Endothelial cell of umbilical vein (primary cell): ENCODE measurements around the gene SFMBT2. TPM values are rescaled to one million over a fixed set of nuclear protein-coding genes. Genes with fewer than 3 reads are reported as not detected.

Source experiments
- BruUV-seq: library from RNA; stranded (reverse); fragments of 400-500 nt; replicated peaks from 2 replicates; lab custom pipeline; 2021; lab: Mats Ljungman, UMichigan
- CTCF ChIA-PET: fragments of 300-600, 350-600 bp; sonication (Branson Sonifier 250); formaldehyde crosslinking; loops from one replicate; lab custom pipeline; 2021; ENCODE audit warnings: antibody characterized with exemption, inconsistent platforms; lab: Charles Lee
- POLR2A ChIA-PET: fragments of 300-600, 350-600 bp; sonication (Branson Sonifier 250); formaldehyde crosslinking; loops from one replicate; lab custom pipeline; 2021; ENCODE audit warnings: antibody characterized with exemption, inconsistent platforms; lab: Charles Lee
- DNase-seq: peaks from one replicate; pipeline ENCODE4 v3.0.0-alpha.2; 2011; ENCODE audit warnings: low read depth, low spot score
- FAIRE-seq: peaks from 2 replicates; lab custom pipeline; 2011; peaks lifted over from hg19 to GRCh38; lab: Jason Lieb, UNC
- H2AFZ ChIP-seq: 2 replicates; pipeline ENCODE4 v1.6.0; 2012; ENCODE audit warnings: low read depth, low read length, control low read depth, inconsistent platforms
- H3K27ac ChIP-seq: 2 replicates; pipeline ENCODE4 v1.5.1; 2011; ENCODE audit warnings: low read depth, mild to moderate bottlenecking, control low read depth, low read length, moderate library complexity; ENCODE audit not compliant: insufficient read depth
- H3K27me3 ChIP-seq, 2 experiments: 2 replicates each; pipeline versions ENCODE4 v1.6.0 to v1.6.1; 2011; ENCODE audit warnings: low read length in 2 of 2, mixed read lengths in 1 of 2; ENCODE audit not compliant: control insufficient read depth in 2 of 2, insufficient read depth in 2 of 2
- H3K36me3 ChIP-seq, 2 experiments: 2 replicates in 1 of 2; 3 replicates in 1 of 2; pipeline ENCODE4 v1.5.1; 2011; ENCODE audit warnings: low read length in 2 of 2, mild to moderate bottlenecking in 1 of 2, moderate library complexity in 1 of 2; ENCODE audit not compliant: control insufficient read depth in 2 of 2, insufficient read depth in 2 of 2; ENCODE audit errors: extremely low read depth in 1 of 2
- H3K4me1 ChIP-seq: 3 replicates; pipeline ENCODE4 v1.5.1; 2011; ENCODE audit warnings: mild to moderate bottlenecking, low read length; ENCODE audit not compliant: control insufficient read depth, insufficient read depth; ENCODE audit errors: extremely low read depth
- H3K4me2 ChIP-seq: 2 replicates; pipeline ENCODE4 v1.6.1; 2011; ENCODE audit warnings: low read length, control low read depth, mixed read lengths; ENCODE audit not compliant: insufficient read depth
- H3K4me3 ChIP-seq, 3 experiments: fragments of 200-600 bp in 1 of 3; sonication (generic), shearing (Covaris generic) in 1 of 3; replicated peaks in 1 of 3; 2 replicates each; pipeline ENCODE4 v1.5.1; 2011 to 2016; ENCODE audit warnings: control low read depth in 3 of 3, low read length in 3 of 3, mild to moderate bottlenecking in 2 of 3, inconsistent platforms in 1 of 3, low read depth in 1 of 3, moderate library complexity in 1 of 3; ENCODE audit not compliant: insufficient read depth in 1 of 3
- H3K79me2 ChIP-seq: 2 replicates; pipeline ENCODE4 v1.6.0; 2012; ENCODE audit warnings: low read length, inconsistent platforms; ENCODE audit not compliant: control insufficient read depth, insufficient read depth
- H3K9ac ChIP-seq: replicated peaks from 2 replicates; pipeline ENCODE3; 2011; ENCODE audit warnings: low read length, control low read depth; ENCODE audit not compliant: insufficient read depth; ENCODE audit errors: extremely low read depth
- H3K9me1 ChIP-seq: replicated peaks from 3 replicates; pipeline ENCODE4 v1.6.0; 2011; ENCODE audit warnings: mild to moderate bottlenecking, low read length; ENCODE audit not compliant: control insufficient read depth, insufficient read depth; ENCODE audit errors: extremely low read depth
- H3K9me3 ChIP-seq: replicated peaks from 2 replicates; pipeline ENCODE4 v1.5.1; 2012; ENCODE audit warnings: low read length, inconsistent platforms; ENCODE audit not compliant: control insufficient read depth, insufficient read depth
- H4K20me1 ChIP-seq: replicated peaks from 2 replicates; pipeline ENCODE3; 2011; ENCODE audit warnings: mild to moderate bottlenecking, low read length; ENCODE audit not compliant: control insufficient read depth, insufficient read depth; ENCODE audit errors: extremely low read depth
- EZH2 ChIP-seq: IDR thresholded peaks from 2 replicates; pipeline ENCODE4 v1.6.1; 2012; ENCODE audit warnings: borderline replicate concordance, low read depth, mild to moderate bottlenecking, moderate library complexity, low read length, inconsistent platforms; ENCODE audit not compliant: severe bottlenecking
- FOS ChIP-seq: IDR thresholded peaks from 2 replicates; pipeline ENCODE4 v1.6.1; 2011; ENCODE audit warnings: mild to moderate bottlenecking, low read length, moderate library complexity, borderline replicate concordance; ENCODE audit not compliant: insufficient read depth
- GATA2 ChIP-seq: IDR thresholded peaks from 2 replicates; pipeline ENCODE4 v1.7.0; 2011; ENCODE audit warnings: low read depth, mild to moderate bottlenecking, moderate library complexity, mixed read lengths, low read length; ENCODE audit not compliant: insufficient read length, insufficient read depth
- JUN ChIP-seq: IDR thresholded peaks from 2 replicates; pipeline ENCODE4 v1.6.1; 2011; ENCODE audit warnings: borderline replicate concordance, low read depth; ENCODE audit not compliant: insufficient read length, insufficient read depth
- MAX ChIP-seq: IDR thresholded peaks from 2 replicates; pipeline ENCODE4 v1.6.1; 2011; ENCODE audit not compliant: insufficient read depth, insufficient read length
- MYC ChIP-seq: IDR thresholded peaks from one replicate; pipeline ENCODE4 v1.6.1; 2011; ENCODE audit warnings: mild to moderate bottlenecking, low read depth, low read length
- POLR2A ChIP-seq: IDR thresholded peaks from 2 replicates; pipeline ENCODE4 v1.6.1; 2012; ENCODE audit warnings: low read depth, mild to moderate bottlenecking, control low read depth, low read length
- POLR2AphosphoS5 ChIP-seq: IDR thresholded peaks from 2 replicates; pipeline ENCODE4 v1.6.1; 2012; ENCODE audit warnings: low read depth, mild to moderate bottlenecking, control low read depth, low read length, moderate library complexity; ENCODE audit not compliant: insufficient read depth
- dilution Hi-C: fragments of 300-500 bp; cut with MboI; formaldehyde crosslinking; loops from one replicate; pipeline ENCODE4 v1.15.0; 2019; ENCODE audit warnings: low sequenced_read_pairs; ENCODE audit not compliant: extremely low pct_ligation_motif_present
- intact Hi-C: fragments of 100-400 bp; cut with micrococcal nuclease; formaldehyde crosslinking; loops from one replicate; pipeline ENCODE4 v1.10.0; 2022
- polyA plus RNA-seq, 4 experiments: library from polyadenylated mRNA; depleted of rRNA in 3 of 4; stranded (reverse) in 3 of 4; unstranded in 1 of 4; fragments of >200 nt; gene quantifications; 2 replicates each; pipeline versions ENCODE4 v1.2.1 to v1.2.3, GENCODE V29; 2011 to 2012; ENCODE audit warnings: missing spikeins in 1 of 4
- total RNA-seq: library from RNA; stranded (reverse); gene quantifications from 2 replicates; pipeline ENCODE4 v1.2.3, GENCODE V29; 2021
- TF ChIP-seq, protein P1 (sequence below), 2 donors: IDR thresholded peaks; 1 replicate in 1 of 2; 2 replicates in 1 of 2; pipeline ENCODE4 v1.5.1; 2011; ENCODE audit warnings: low read length in 2 of 2, mild to moderate bottlenecking in 2 of 2, moderate library complexity in 2 of 2, control low read depth in 1 of 2, inconsistent platforms in 1 of 2, low read depth in 1 of 2; ENCODE audit not compliant: insufficient read depth in 1 of 2; ENCODE audit errors: extremely low read depth in 1 of 2

SFMBT2 gene
- total and polyA plus RNA-seq, 2 donors (not counting 3 experiments of a cell fraction or from before 2014, with no cell fraction given): 0.14 to 0.64 TPM

DNA sequence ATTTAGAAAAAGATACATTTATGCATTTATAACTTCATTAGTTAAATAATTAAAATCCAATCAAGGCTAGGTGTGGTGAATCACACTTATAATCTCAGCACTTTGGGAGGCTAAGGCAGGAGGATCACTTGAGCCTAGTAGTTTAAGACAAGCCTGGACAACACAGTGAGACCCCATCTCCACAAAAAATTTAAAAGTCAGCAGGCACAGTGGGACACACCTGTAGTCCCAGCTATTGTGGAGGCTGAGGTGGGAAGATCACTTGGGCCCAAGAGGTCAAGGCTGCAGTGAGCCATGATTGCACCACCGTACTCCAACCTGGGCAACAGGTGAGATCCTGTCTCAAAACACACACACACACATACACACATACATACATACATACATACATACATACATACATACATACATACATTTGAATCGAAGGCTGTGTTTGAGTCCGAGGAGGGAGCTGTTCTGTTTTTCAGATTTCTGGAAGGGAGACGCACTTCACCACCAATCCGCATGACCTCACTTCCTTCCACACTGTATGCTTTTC is 30.1 kb downstream of the SFMBT2 start:
- H3K9me3 ChIP-seq: no peaks in the 10 kb centered on the region
- H3K27me3 ChIP-seq: no peaks in the 10 kb centered on the region
- H3K9ac ChIP-seq: no peak overlapping the region
- dilution Hi-C loops: no loop called here
- BruUV-seq: no TSS peak
- no peak for TF ChIP-seq POLR2AphosphoS5
- TF ChIP-seq, protein P1, sequence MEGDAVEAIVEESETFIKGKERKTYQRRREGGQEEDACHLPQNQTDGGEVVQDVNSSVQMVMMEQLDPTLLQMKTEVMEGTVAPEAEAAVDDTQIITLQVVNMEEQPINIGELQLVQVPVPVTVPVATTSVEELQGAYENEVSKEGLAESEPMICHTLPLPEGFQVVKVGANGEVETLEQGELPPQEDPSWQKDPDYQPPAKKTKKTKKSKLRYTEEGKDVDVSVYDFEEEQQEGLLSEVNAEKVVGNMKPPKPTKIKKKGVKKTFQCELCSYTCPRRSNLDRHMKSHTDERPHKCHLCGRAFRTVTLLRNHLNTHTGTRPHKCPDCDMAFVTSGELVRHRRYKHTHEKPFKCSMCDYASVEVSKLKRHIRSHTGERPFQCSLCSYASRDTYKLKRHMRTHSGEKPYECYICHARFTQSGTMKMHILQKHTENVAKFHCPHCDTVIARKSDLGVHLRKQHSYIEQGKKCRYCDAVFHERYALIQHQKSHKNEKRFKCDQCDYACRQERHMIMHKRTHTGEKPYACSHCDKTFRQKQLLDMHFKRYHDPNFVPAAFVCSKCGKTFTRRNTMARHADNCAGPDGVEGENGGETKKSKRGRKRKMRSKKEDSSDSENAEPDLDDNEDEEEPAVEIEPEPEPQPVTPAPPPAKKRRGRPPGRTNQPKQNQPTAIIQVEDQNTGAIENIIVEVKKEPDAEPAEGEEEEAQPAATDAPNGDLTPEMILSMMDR (IDR thresholded peaks at IDR 0.05; ENCODE audit: extremely low read depth in 1 of 2, insufficient read depth in 1 of 2, low read depth in 1 of 2, low read length in 2 of 2): no peak
- no peak for TF ChIP-seq JUN
- TF ChIP-seq MYC: no peak
- TF ChIP-seq EZH2: no peak
- TF ChIP-seq GATA2: no peak
- TF ChIP-seq FOS: no peak
- TF ChIP-seq MAX: no peak
- TF ChIP-seq POLR2A: no peak
- intact Hi-C loops: no loop called here
- ChIA-PET CTCF (no interaction called here), POLR2A (no interaction called here)
- no peak overlapping the region for H3K4me2 ChIP-seq
- H3K36me3 ChIP-seq: no peaks in the 10 kb centered on the region
- no peak for FAIRE-seq
- no peaks in the 10 kb centered on the region for H3K4me1 ChIP-seq
- no peaks in the 10 kb centered on the region for H3K79me2 ChIP-seq
- no peak for DNase-seq
- H4K20me1 ChIP-seq: no peaks in the 10 kb centered on the region
- H3K27ac ChIP-seq: no peak overlapping the region
- no peak overlapping the region for H3K4me3 ChIP-seq
- H3K9me1 ChIP-seq: no peaks in the 10 kb centered on the region
- no peak overlapping the region for H2AFZ ChIP-seq
